Thyroid gland (tissue), 4 donors: ENCODE data around the gene GALNT2. TPM values are rescaled to one million over a fixed set of nuclear protein-coding genes. Genes with fewer than 3 reads are reported as not detected.

Experiments used
- DNase-seq, 2 donors: peaks; one replicate each; pipeline ENCODE4 v3.0.0-alpha.2; 2019
- H3K27ac ChIP-seq, 3 donors: fragments of 200-600 bp; sonication (generic); 1 replicate in 2 of 3; 2 replicates in 1 of 3; pipeline ENCODE4 v1.5.1; 2016 to 2019; ENCODE audit warnings: mild to moderate bottlenecking in 1 of 3, moderate library complexity in 1 of 3
- H3K27me3 ChIP-seq: fragments of 200-600 bp; sonication (generic); one replicate; pipeline ENCODE4 v1.5.1; 2019
- H3K36me3 ChIP-seq, 2 donors: fragments of 200-600 bp; sonication (generic); one replicate each; pipeline ENCODE4 v1.5.1; 2016 to 2019
- H3K4me1 ChIP-seq, 2 donors: fragments of 200-600 bp; sonication (generic); one replicate each; pipeline ENCODE4 v1.5.1; 2017 to 2019
- H3K4me3 ChIP-seq, 3 donors: fragments of 200-600 bp; sonication (generic); replicated peaks in 1 of 3; 1 replicate in 2 of 3; 2 replicates in 1 of 3; pipeline ENCODE4 v1.5.1; 2016; ENCODE audit warnings: mild to moderate bottlenecking in 1 of 3
- H3K9me3 ChIP-seq: fragments of 200-600 bp; sonication (generic); one replicate; pipeline ENCODE4 v1.5.1; 2017
- POLR2A ChIP-seq, 2 donors: fragments of 450-650 bp; IDR thresholded peaks; one replicate each; pipeline ENCODE4 v1.6.1; 2017; ENCODE audit warnings: antibody characterized with exemption in 2 of 2, mild to moderate bottlenecking in 2 of 2, moderate library complexity in 1 of 2
- WGBS, 2 donors: methylation state at CpG; one replicate each; pipeline ENCODE4 v1.1.5; 2017; 5-methylcytosine and 5-hydroxymethylcytosine counted together
- intact Hi-C: fragments of 100-400 bp; cut with DNase I; formaldehyde crosslinking; loops from one replicate; pipeline ENCODE4 v1.15.1; 2023
- total RNA-seq, 4 donors: library from RNA; depleted of rRNA; stranded (reverse); fragments of >200 nt; gene quantifications; one replicate each; pipeline ENCODE4 v1.2.3, GENCODE V29; 2016
- TF ChIP-seq, protein P1 (sequence below), 6 experiments: fragments of 200-600 bp in 3 of 6; fragments of 450-650 bp in 3 of 6; sonication (generic) in 3 of 6; IDR thresholded peaks; one replicate each; pipeline ENCODE4 v1.5.1; 2016 to 2019; ENCODE audit warnings: antibody characterized with exemption in 6 of 6, mild to moderate bottlenecking in 2 of 6, inconsistent platforms in 1 of 6, moderate library complexity in 1 of 6

The GALNT2 gene
- total RNA-seq, 4 donors from 2014 or later, result 26.2 to 48.9 (median 42.3) TPM

- Histone ChIP-seq H3K27me3 (no peaks in the 10 kb centered on the region), H3K36me3 (no peaks in the 10 kb centered on the region), H3K9me3 (no peaks in the 10 kb centered on the region), H3K4me1 (peaks cover 25 to 48% of the 10 kb centered on the region in 2 donors), H3K27ac (no peak overlapping the region), H3K4me3 (no peak overlapping the region)
- 82 to 91% methylated on average over 2 of the region's 2 CpGs for WGBS, 2 donors
- intact Hi-C loops, result loop anchor here (10.0 kb wide), 1 partner anchor 50 kb away; no protein-coding TSS in a partner anchor
- DNase-seq, result no peak
- TF ChIP-seq POLR2A (IDR thresholded peaks at IDR 0.05), result no peak
- TF ChIP-seq, protein P1, sequence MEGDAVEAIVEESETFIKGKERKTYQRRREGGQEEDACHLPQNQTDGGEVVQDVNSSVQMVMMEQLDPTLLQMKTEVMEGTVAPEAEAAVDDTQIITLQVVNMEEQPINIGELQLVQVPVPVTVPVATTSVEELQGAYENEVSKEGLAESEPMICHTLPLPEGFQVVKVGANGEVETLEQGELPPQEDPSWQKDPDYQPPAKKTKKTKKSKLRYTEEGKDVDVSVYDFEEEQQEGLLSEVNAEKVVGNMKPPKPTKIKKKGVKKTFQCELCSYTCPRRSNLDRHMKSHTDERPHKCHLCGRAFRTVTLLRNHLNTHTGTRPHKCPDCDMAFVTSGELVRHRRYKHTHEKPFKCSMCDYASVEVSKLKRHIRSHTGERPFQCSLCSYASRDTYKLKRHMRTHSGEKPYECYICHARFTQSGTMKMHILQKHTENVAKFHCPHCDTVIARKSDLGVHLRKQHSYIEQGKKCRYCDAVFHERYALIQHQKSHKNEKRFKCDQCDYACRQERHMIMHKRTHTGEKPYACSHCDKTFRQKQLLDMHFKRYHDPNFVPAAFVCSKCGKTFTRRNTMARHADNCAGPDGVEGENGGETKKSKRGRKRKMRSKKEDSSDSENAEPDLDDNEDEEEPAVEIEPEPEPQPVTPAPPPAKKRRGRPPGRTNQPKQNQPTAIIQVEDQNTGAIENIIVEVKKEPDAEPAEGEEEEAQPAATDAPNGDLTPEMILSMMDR (IDR thresholded peaks at IDR 0.05), result no peak
Measured at GRCh38 chr1:230074762-230075161, 7.7 kb downstream of the GALNT2 start.

- no peak for DNase-seq
- H3K9me3 ChIP-seq, result no peaks in the 10 kb centered on the region
- no peak overlapping the region for H3K4me3 ChIP-seq
- H3K36me3 ChIP-seq, result no peaks in the 10 kb centered on the region
- WGBS, 2 donors, result 92 to 96% methylated on average over 7 of the region's 7 CpGs
- no peak for TF ChIP-seq POLR2A (IDR thresholded peaks at IDR 0.05)
- TF ChIP-seq, protein P1 (IDR thresholded peaks at IDR 0.05), result no peak
- no peaks in the 10 kb centered on the region for H3K27me3 ChIP-seq
- no peak overlapping the region for H3K27ac ChIP-seq
- peaks cover 21 to 39% of the 10 kb centered on the region in 2 donors for H3K4me1 ChIP-seq
- intact Hi-C loops, result loop anchor here (10.0 kb wide), 1 partner anchor 49 kb away; no protein-coding TSS in a partner anchor
Measured at GRCh38 chr1:230076121-230076520, 9.1 kb downstream of the GALNT2 start.

- H3K9me3 ChIP-seq, result no peaks in the 10 kb centered on the region
- no peaks in the 10 kb centered on the region for H3K27me3 ChIP-seq
- no peak overlapping the region for H3K27ac ChIP-seq
- H3K4me3 ChIP-seq, result no peak overlapping the region
- DNase-seq, result no peak
- TF ChIP-seq POLR2A (IDR thresholded peaks at IDR 0.05), result no peak
- TF ChIP-seq, protein P1 (IDR thresholded peaks at IDR 0.05), result no peak
- no peaks in the 10 kb centered on the region for H3K36me3 ChIP-seq
- WGBS, 2 donors, result 89 to 90% methylated on average over 3 of the region's 3 CpGs
- H3K4me1 ChIP-seq, result peaks cover 13 to 30% of the 10 kb centered on the region in 2 donors
- intact Hi-C loops, result loop anchor here (10.0 kb wide), 1 partner anchor 48 kb away; no protein-coding TSS in a partner anchor
Measured at GRCh38 chr1:230077011-230077410, 10.0 kb downstream of the GALNT2 start.

GRCh38 chr1:230077436-230078213, 10.6 kb downstream of the GALNT2 start:
- peaks cover 9 to 24% of the 10 kb centered on the region in 2 donors for H3K4me1 ChIP-seq
- 88 to 89% methylated on average over 12 of the region's 12 CpGs for WGBS, 2 donors
- H3K36me3 ChIP-seq, result no peaks in the 10 kb centered on the region
- no peaks in the 10 kb centered on the region for H3K27me3 ChIP-seq
- H3K4me3 ChIP-seq, result no peak overlapping the region
- H3K9me3 ChIP-seq, result no peaks in the 10 kb centered on the region
- H3K27ac ChIP-seq, result no peak overlapping the region
- intact Hi-C loops, result loop anchor here (10.0 kb wide), 1 partner anchor 47 kb away; no protein-coding TSS in a partner anchor
- no peak for DNase-seq
- TF ChIP-seq, protein P1 (IDR thresholded peaks at IDR 0.05), result no peak
- TF ChIP-seq POLR2A (IDR thresholded peaks at IDR 0.05), result no peak
